HG03175 (cell line): Measurements from ENCODE around the gene PRKCH.

Experiments used
- ATAC-seq: cut with Tn5 transposase; IDR thresholded peaks from one replicate; pipeline ENCODE4 v1.9.1; 2021; ENCODE audit warnings: mild to moderate bottlenecking, moderate library complexity; ENCODE audit not compliant: unreplicated experiment

The PRKCH gene

DNA sequence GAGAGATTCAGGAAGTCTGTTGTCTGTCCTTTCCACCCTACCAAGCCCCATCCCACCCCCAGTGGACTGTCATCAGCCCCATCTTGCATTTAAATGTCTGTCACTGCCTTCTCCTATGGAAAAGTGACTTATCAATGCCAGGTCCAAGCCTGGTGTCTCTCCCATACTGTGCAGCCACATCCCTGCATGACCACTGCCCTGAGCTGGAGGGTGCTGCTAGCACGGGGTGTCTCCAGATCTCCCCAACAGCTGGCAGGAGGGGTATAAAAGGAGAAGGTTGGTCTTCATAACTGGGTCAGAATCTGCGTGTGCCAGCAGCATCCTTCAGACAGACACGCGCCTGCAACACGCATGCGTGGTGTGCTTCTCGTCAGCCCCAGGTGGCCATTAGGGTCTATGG lies 219.6 kb downstream of the PRKCH start:
- ATAC-seq: no peak

DNA sequence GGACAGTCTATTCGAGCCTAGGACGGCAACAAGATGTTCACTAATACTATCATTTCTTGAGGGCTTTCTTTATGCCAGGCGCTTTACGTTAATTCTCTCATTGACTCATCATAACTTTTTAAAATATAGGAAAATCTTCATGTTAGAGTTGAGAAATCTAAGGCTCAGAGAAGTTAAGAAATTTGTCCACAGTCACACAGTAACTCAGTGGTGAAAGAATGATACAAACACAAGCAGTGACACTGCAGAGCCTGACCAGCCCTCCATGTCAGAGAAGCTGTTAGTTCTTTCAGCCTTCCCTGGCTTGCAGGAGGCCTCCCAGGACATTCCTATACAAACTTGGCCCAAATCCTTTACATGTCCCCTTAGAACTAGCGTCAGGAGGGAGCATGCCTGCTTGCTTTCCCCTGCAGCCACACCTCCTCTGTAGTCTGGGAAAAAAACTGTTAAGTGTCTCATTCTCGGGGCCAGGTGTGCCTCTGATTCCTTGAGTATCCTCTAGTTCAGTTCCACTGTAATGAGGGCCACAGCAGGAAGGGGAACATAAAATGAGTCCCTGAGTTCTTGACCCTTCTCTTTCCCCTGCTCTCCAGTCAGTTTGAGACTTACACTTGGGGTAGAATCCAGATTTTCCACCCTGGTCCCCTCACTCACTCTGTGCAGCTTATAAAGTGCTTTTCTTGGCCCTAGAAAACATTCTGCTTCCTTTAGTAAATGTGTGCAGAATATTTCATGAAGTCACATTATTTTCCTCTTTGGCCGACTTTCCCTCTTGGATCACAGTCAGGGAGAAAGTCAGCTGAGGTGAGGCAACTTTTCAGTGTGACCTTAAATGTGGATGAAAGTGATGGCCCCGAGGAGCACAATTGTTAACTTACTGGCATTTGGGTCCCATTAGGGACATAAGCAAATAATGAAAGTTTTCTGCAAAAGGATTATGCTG lies 221.7 kb downstream of the PRKCH start:
- no peak for ATAC-seq

DNA sequence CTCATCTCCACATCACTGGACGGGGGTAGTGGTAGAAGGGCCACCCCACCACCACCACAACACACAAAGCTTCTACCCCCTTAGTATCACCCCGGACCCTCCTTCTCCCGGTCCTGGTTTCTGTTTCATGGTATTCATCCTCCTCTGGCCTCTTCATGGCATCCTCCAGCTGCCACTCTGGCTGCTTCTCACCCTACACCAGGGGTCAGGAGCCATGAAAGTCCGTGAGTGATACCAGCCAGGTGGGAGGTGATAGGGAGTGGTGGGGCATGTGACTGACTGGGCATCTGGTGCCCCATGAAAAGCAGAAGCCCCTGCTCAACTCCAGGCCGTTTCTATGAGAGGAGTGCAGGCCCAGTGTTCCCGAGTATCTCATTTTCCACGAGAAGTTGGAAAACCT lies 222.6 kb downstream of the PRKCH start:
- ATAC-seq: no peak

DNA sequence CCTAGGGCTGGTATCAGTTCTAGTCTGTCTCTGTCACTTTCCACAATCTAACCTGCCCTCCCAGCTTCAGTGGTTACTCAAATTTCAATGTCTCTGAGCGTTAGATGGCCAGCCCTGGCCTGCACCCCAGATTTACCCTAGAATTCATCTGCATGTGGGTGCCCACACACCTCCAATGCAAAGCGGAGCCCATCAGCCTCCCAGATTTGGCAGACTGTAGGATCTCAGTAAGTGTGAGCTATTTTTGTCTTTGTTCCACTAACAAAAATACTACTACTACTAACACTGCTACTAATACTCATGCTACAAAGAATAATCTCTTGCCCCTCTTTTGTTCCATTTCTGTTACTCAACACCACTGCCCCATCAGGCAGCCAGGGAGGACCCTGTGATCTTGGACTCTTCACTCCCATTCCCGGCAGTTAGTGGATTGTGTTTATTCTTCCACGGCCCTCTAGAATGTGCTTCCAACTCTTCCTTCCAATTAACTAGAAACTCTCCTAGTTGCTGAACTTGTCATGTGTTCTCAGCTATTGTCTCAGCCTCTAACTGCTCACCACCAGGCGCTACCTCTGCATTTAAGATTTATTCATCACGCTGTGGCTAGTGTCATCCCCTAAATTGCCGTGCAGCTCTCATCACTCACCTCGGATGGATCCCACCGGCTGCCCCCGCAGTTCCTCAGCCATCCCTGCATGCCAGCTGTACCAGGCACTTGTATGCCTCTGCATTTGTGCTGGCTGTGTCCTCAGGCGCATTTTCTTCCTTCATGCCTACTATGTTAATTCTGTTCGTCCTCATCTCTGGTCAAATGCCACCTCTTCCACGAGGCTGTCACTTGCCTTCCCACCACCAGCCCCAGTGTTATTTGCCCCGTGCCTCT lies 223.3 kb downstream of the PRKCH start:
- no peak for ATAC-seq

DNA sequence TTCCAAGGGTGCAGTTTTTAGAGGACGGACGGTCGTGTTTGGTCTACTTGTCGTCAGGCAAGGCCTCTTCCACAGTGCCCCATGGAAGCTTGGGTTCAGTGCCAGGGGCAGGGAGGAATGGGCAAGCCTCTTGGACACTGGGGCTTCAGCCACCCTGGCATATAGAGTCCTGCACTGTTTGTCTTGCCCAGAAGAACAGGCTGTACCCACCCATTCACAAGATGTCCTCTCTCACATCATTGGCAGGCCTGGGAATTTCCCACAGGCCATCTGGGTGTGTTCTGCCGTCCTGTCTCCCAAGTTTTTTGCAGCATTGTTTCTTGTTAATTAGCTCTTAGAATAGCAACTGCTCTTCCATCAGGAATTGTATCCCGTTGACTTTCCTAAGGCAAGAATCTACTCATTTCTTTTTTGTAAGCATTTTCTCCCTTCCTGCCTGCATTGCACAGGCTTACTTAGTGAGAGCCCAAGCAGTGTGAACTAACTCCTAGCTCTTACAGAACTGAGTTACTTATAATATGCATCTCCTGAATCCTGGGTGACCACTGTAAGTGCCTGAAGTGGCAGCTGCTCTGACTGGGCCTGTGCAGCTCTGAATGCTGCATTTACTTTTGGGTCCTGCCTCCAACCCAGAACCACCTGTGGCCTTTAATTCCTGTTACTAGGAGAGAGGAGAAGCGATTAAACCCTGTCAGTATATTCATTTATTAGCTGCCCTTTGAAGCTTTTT lies 224.5 kb downstream of the PRKCH start:
- no peak for ATAC-seq

DNA sequence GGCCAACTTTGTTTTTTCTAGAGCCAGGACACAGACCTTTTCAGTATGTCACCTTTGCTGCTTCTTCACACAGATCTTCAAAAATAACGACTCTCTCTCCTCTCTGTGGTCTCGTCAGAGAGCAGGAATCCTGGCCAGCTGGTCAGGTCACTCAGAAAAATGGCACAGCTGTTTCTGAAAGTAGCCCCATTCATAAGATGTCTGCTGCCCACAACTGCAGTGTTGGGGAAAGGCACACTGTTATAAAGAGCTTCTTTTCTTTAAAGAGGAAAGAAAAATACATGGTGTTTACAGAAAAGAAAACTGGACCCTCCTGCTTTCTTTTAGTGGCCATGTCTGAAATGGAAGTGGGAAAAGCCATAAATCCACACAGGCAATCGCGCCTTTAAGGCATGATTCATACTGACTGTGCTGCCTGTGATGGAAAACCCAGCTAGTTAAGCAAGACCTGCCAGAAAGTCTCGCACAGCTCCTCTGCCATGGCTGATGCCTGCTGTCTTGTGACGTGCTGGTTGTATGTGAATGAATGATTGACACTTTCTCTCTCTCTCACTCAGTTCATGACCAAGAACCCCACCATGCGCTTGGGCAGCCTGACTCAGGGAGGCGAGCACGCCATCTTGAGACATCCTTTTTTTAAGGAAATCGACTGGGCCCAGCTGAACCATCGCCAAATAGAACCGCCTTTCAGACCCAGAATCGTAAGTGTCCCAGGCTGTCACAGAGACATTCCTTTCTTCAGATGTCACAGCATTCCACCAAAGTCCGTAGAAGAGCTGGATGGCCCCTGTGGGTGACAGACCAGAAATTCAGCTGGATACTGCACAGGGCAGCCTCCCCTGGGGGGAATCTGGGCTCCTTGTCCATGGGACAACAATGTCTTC lies 226.0 kb downstream of the PRKCH start:
- no peak for ATAC-seq

DNA sequence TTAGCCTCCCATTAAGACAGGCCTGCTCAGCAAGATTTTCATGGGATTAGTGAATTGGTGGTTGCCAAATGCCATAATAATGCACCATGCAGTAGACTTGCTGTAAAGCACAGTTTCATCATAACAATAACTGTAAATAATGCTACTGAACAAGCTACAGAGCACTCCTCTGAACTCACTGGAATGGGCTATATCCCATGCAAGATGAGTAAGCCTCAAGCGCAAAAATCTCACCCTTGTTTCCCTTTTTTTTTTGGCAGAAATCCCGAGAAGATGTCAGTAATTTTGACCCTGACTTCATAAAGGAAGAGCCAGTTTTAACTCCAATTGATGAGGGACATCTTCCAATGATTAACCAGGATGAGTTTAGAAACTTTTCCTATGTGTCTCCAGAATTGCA lies 228.0 kb downstream of the PRKCH start:
- ATAC-seq: no peak

DNA sequence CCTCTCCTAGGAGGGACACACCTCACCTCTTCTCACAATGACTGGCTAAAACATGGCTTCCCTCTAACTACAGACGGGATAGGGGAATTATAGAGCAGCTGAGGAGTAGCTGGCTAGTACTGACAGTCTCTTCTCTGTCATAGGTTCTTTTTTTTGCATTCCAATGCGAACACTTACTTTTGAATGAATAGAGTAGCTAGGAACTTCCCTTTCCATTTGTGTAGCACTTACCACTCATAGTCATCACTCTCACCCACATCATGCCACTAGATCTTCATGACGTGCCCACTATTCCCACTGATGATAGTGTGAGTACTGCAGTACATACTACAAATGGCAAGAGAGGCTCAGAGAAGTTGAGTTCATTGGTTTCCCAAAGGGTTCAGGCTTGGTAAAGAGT lies 230.0 kb downstream of the PRKCH start:
- no peak for ATAC-seq

DNA sequence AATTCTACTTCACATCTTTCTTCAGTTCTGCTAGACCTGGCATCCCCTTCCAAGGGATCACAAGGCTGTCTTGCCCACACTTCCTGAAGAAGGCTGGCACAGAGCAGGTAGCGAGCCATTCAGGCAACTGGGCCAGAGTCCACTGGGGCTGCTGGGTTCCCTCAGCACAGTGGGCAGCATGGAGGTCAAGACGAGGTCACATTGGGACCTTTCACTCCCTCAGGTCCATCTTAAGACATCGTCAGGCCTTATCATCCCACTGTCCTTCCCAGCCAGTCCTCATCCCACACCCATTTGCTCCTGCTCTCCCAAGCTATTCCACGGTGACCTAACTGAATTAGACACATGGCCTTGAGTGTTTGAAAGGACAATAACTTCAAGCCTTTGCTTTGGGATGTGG lies 230.9 kb downstream of the PRKCH start:
- ATAC-seq: no peak

DNA sequence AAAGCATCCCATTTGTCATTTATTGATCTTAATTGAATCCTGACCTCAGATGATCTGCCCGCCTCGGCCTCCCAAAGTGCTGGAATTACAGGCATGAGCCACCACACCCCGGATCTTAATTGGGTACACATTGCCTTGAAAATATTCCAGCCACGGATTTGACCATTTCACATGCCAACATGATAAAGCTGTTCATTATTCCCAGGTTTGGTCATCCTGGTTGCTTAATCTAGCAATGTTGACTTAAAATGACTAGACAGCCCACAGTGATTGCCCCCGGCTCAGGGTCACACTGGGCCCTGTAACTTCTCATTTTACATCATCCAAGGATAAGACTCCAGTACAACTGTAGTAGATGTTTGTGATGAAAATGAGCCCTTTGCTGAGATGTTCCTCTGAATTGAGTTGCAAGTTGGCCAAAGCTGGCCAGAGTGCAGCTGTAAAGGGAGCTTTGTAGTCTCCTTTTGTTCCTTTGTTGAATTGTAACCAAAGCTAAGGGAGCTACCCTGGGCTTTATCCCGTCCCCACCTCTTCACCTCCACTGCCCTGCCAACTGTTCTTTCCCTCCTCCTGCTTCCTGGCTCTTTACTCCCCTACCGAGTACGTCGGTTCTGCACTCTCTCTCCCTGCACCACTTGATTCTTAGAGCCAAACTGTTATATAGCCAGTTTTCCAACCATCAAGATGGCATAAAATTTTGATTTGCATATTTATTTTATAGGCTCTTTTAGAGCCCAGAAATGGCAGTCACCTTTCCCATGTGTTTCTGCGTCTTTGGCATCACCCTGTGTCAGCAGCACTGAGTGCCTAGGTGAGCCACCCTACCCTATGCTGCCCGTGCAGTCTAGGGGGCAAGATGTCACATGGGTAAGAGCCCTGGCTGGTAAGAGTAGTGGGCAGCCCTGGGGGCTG lies 232.6 kb downstream of the PRKCH start:
- ATAC-seq: no peak

DNA sequence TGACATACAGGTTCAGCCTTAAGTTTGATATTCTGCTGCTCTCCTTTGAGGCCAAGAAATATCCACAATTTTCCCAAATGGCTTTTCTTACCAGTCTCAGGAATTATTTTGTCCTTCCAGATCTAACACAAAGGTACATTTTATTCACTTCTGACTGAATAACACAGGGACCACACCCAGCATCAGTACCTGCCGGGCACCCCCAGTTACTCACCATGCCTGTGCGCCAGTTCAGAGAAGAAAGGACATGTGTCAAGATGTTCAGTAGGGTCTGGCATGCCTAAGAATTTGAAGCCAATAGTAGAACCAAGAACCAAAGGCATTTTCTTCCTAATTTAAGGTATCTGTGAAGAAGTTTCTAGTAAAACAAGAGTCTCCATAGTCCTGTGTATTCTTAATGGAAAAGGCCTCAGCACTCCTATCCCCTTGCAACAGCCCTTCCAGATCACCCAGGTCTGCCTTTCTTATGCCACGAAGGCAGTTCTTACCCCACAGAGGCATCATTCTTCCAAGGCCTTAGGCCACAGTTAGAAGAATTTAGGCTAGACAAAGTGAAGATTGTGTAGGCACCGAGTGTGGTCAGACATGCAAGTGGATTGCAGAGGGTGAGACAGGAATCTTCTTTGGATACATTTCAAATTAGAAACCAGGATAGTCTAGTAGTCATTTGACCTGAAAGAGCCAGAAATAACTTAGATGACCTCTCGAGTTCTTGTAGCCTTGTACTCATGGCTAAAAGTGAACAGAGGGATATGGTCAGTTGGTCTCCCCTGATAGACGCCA lies 233.9 kb downstream of the PRKCH start:
- ATAC-seq: no peak

DNA sequence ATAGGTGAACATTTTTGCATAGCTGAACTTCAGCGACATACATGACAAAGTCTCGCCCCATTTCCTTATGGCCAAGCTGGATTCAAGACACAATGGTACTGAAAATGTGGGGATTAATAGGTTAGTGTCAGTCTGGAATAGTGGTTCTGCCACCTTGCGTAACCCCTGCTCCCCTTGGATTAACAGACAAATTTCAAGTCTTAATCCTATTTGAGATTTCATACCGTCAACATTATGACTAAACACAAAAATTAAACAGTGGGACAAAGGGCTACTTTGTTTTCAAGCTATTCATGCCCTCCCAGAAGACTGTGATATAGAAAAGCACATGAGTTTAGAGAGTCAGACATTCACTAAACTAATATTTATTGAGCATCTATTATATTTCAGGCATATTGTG lies 235.1 kb downstream of the PRKCH start:
- no peak for ATAC-seq

DNA sequence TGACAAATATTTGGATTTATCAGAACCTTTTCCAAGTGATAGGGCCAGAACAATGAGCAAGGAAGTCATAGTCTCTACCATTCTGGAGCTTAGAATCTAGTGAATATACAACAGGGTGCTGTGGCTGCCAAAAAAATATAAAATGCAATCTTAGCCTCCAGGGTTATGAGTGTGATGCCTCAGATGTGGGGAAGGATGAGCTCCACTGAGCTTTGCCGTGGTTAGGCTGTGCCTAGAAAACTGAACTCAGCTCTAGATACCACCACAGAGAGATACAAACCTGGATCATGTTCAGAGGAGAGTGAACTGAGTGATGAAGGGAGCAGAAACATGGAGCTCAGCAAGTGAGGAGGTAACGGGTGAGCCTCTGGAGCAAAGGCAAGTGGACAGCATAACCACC lies 235.9 kb downstream of the PRKCH start:
- ATAC-seq: no peak

DNA sequence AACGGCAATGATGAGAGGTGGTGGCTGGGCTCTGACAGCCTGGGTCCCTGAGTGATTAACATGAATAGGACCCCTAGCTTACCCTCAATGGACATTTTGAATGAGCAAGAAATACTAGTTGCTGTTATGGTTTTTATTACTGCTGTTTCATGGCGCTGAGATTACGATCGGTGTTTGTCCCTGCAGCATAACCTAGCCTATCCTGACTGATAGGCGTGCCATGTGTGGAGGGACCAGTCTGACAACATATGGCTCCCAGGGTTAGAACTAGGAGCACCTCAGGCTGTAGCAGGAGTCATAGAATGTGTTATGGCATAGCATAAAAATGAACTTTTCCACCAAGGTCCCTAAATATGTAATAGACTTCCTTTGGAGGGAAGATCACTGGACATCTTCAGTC lies 236.5 kb downstream of the PRKCH start:
- no peak for ATAC-seq

DNA sequence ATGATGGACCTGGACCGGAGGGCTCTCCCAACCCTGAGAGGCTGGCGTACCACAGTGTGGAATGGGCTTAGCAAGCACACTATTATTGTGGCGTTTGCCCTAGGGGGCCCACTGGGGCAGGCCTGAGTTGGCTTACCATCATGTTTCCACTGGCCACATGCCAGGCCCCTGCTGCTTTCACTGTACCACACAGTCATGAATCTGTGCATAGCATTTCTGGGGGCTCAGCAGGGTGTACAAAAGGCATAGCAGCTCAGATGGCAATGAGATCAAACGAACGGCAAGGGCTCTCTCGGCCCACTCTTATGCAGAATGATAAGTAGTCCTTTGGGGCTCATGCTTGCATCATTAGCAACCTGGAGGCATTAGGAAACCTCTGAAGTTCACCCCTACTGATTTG lies 236.9 kb downstream of the PRKCH start:
- no peak for ATAC-seq

DNA sequence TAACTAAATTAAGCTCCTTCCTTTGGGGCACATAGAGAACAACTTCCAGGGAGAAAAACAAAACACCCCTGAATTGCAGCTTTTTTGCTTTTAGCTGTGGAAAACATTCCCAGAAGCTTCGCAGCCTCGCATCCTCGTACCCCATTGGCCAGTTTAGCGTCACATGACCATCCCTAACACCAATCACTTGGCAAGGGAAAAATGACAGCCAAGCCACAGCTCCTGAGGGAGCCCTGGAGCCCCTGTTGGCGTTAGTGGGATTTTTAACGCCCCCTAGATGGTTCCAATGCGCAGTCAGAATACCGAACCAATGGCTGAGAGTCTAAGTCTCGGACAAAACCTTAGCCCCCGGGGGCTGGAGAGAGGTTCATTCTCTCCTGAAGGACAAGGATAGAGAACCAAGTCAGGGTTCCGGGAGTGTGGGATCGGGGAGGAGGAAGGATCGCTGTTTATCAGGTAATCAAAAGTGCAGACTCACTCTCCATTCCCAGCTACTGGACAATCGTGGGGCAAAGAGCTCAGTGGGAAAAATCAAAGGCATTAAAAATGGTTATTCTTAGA lies 238.3 kb downstream of the PRKCH start:
- ATAC-seq: no peak

DNA sequence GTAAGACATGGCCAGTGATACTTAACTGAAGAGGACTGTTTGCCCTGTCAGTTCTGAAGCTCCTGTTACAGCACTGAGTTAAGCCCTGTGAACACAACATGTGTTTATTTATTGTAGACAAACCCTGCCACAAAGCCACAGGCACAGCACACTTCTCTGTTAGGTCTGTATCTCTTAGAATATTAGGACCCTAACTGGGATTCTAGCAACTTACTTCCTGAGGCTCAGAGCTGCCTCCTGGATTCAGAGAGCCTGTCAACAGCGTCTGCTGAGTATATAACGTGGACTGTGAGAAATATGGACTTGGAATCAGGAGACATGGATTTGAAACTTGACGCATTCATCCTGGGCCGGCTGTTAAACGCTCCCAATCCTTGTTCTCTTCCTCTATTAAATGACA lies 238.9 kb downstream of the PRKCH start:
- no peak for ATAC-seq

DNA sequence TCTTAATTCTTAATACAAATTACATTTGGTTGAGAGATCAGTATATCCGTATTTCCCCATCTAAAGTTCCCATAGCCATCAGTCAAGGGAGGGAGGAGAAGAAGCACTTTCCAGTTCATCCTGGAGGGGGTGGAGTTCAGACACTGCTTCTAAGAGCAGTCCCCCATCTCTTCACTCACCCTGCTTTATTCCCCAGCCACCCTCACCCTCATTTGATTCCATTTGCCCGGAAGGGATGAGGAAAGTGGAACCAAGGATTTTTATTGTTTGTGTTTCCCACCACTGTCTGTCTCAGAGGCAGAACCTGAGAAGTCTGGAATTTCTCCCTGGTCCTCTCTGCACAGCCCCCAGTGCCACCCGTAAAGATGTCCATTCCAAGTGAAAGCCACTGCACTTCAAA lies 239.7 kb downstream of the PRKCH start:
- no peak for ATAC-seq
